HEK293 (cell line): Measurements from ENCODE around the gene LRP1B.

Source experiments
- CTCF ChIA-PET: fragments of 350-600 bp; formaldehyde crosslinking; extraction: SDS; loops from one replicate; lab custom pipeline; 2021; ENCODE audit warnings: antibody characterized with exemption; lab: Yijun Ruan, JAX
- POLR2A ChIA-PET: fragments of 300-600 bp; formaldehyde crosslinking; extraction: SDS; loops from one replicate; lab custom pipeline; 2020; ENCODE audit warnings: antibody characterized with exemption, inconsistent platforms; lab: Yijun Ruan, JAX
- H3K27ac ChIP-seq: fragments of 200-500 bp; sonication (Bioruptor generic); 2 replicates; pipeline ENCODE4 v1.5.1; 2014; ENCODE audit warnings: low read depth, low read length, control low read depth, inconsistent platforms; ENCODE audit errors: extremely low read depth
- H3K36me3 ChIP-seq, 2 experiments: fragments of 200-500 bp in 1 of 2; sonication (Bioruptor generic) in 1 of 2; 1 replicate in 1 of 2; 2 replicates in 1 of 2; pipeline ENCODE4 v1.5.1; 2014 to 2017; ENCODE audit warnings: inconsistent platforms in 2 of 2, low read length in 2 of 2; ENCODE audit not compliant: control insufficient read depth in 2 of 2, insufficient read depth in 1 of 2
- H3K4me1 ChIP-seq: fragments of 200-500 bp; sonication (Bioruptor generic); 2 replicates; pipeline ENCODE4 v1.5.1; 2014; ENCODE audit warnings: mild to moderate bottlenecking, low read length, inconsistent platforms; ENCODE audit not compliant: control insufficient read depth, insufficient read depth
- H3K4me3 ChIP-seq: 2 replicates; pipeline ENCODE4 v1.5.1; 2011; ENCODE audit warnings: low read depth, mild to moderate bottlenecking, control low read depth, low read length, moderate library complexity
- H3K9me3 ChIP-seq: fragments of 200-500 bp; sonication (Bioruptor generic); 2 replicates; pipeline ENCODE4 v1.5.1; 2014; ENCODE audit warnings: low read depth, low read length, inconsistent platforms; ENCODE audit not compliant: control insufficient read depth, insufficient read depth
- BCL11A ChIP-seq: fragments of 450-650 bp; formaldehyde crosslinking; IDR thresholded peaks from 2 replicates; pipeline ENCODE4 v1.5.1; 2016; ENCODE audit warnings: low read depth, missing biosample characterization, missing genetic modification characterization
- EGR2 ChIP-seq: fragments of 450-650 bp; formaldehyde crosslinking; IDR thresholded peaks from 2 replicates; pipeline ENCODE4 v1.5.1; 2016; ENCODE audit warnings: low read depth, missing biosample characterization, missing genetic modification characterization
- KLF1 ChIP-seq: fragments of 450-650 bp; formaldehyde crosslinking; IDR thresholded peaks from 2 replicates; pipeline ENCODE4 v1.5.1; 2016; ENCODE audit warnings: missing biosample characterization, missing genetic modification characterization
- MYNN ChIP-seq: fragments of 450-650 bp; formaldehyde crosslinking; IDR thresholded peaks from 2 replicates; pipeline ENCODE4 v1.5.1; 2016; ENCODE audit warnings: missing biosample characterization, missing genetic modification characterization, borderline replicate concordance
- OSR2 ChIP-seq: fragments of 450-650 bp; formaldehyde crosslinking; IDR thresholded peaks from 2 replicates; pipeline ENCODE4 v1.5.1; 2016; ENCODE audit warnings: missing biosample characterization, missing genetic modification characterization
- PRDM6 ChIP-seq: fragments of 450-650 bp; formaldehyde crosslinking; IDR thresholded peaks from 2 replicates; pipeline ENCODE4 v1.5.1; 2017; ENCODE audit warnings: missing biosample characterization, missing genetic modification characterization
- REST ChIP-seq: fragments of 450-650 bp; formaldehyde crosslinking; IDR thresholded peaks from 2 replicates; pipeline ENCODE4 v1.5.1; 2016; ENCODE audit warnings: missing biosample characterization, missing genetic modification characterization
- SP3 ChIP-seq: fragments of 450-650 bp; formaldehyde crosslinking; IDR thresholded peaks from 2 replicates; pipeline ENCODE4 v1.5.1; 2016; ENCODE audit warnings: missing biosample characterization, missing genetic modification characterization
- TCF7L2 ChIP-seq: IDR thresholded peaks from 2 replicates; pipeline ENCODE4 v1.6.1; 2011; ENCODE audit warnings: low read depth, mild to moderate bottlenecking, inconsistent platforms, low read length, moderate library complexity, borderline replicate concordance
- TRIM28 ChIP-seq: IDR thresholded peaks from 2 replicates; pipeline ENCODE4 v1.6.1; 2011; ENCODE audit warnings: low read length, control low read depth, borderline replicate concordance
- ZFP37 ChIP-seq: fragments of 450-650 bp; formaldehyde crosslinking; IDR thresholded peaks from 2 replicates; pipeline ENCODE4 v1.5.1; 2016; ENCODE audit warnings: missing biosample characterization, missing genetic modification characterization
- ZFP41 ChIP-seq: fragments of 450-650 bp; formaldehyde crosslinking; IDR thresholded peaks from 2 replicates; pipeline ENCODE4 v1.5.1; 2016; ENCODE audit warnings: missing biosample characterization, missing genetic modification characterization, borderline replicate concordance
- ZNF114 ChIP-seq: fragments of 450-650 bp; formaldehyde crosslinking; IDR thresholded peaks from 2 replicates; pipeline ENCODE4 v1.5.0; 2017; ENCODE audit warnings: missing biosample characterization, missing genetic modification characterization
- ZNF133 ChIP-seq: fragments of 450-650 bp; formaldehyde crosslinking; IDR thresholded peaks from 2 replicates; pipeline ENCODE4 v1.5.1; 2016; ENCODE audit warnings: missing biosample characterization, missing genetic modification characterization
- ZNF280C ChIP-seq: fragments of 450-650 bp; formaldehyde crosslinking; IDR thresholded peaks from 2 replicates; pipeline ENCODE4 v1.5.1; 2016; ENCODE audit warnings: missing biosample characterization, missing genetic modification characterization
- ZNF404 ChIP-seq: fragments of 450-650 bp; formaldehyde crosslinking; IDR thresholded peaks from 2 replicates; pipeline ENCODE4 v1.5.1; 2017; ENCODE audit warnings: missing biosample characterization, missing genetic modification characterization
- ZNF560 ChIP-seq: fragments of 450-650 bp; formaldehyde crosslinking; IDR thresholded peaks from 2 replicates; pipeline ENCODE4 v1.5.1; 2017; ENCODE audit warnings: missing biosample characterization, missing genetic modification characterization, borderline replicate concordance
- ZNF600 ChIP-seq: fragments of 450-650 bp; formaldehyde crosslinking; IDR thresholded peaks from 2 replicates; pipeline ENCODE4 v1.5.1; 2016; ENCODE audit warnings: missing biosample characterization, missing genetic modification characterization
- ZNF664 ChIP-seq: fragments of 450-650 bp; formaldehyde crosslinking; IDR thresholded peaks from 2 replicates; pipeline ENCODE4 v1.5.1; 2016; ENCODE audit warnings: missing biosample characterization, missing genetic modification characterization
- ZNF843 ChIP-seq: fragments of 450-650 bp; formaldehyde crosslinking; IDR thresholded peaks from 2 replicates; pipeline ENCODE4 v1.5.1; 2016; ENCODE audit warnings: missing biosample characterization, missing genetic modification characterization
- ZSCAN30 ChIP-seq: fragments of 450-650 bp; IDR thresholded peaks from 2 replicates; pipeline ENCODE4 v1.5.1; 2018; ENCODE audit warnings: missing biosample characterization, mild to moderate bottlenecking, missing genetic modification characterization, moderate library complexity
- ZXDB ChIP-seq: fragments of 450-650 bp; formaldehyde crosslinking; IDR thresholded peaks from 2 replicates; pipeline ENCODE4 v1.5.1; 2016; ENCODE audit warnings: missing biosample characterization, missing genetic modification characterization

LRP1B gene

GRCh38 chr2:140462990-140463389 is 1667.8 kb downstream of the LRP1B start:
- Histone ChIP-seq H3K4me1 (peaks cover under 1% of the 10 kb centered on the region; the same call in 1 of the 2 replicates), H3K4me3 (no peak overlapping the region), H3K9me3 (no peaks in the 10 kb centered on the region), H3K36me3 (no peaks in the 10 kb centered on the region), H3K27ac (no peak overlapping the region)
- TF ChIP-seq EGR2 (tag by site-specific recombination), result peak; percentile 53; the same call in 1 of the 2 replicates
- no peak for TF ChIP-seq ZNF404 (tag by site-specific recombination)
- CTCF ChIA-PET, result no interaction called here
- POLR2A ChIA-PET, result no interaction called here

GRCh38 chr2:140457483-140457882 is 1673.3 kb downstream of the LRP1B start:
- H3K4me3 ChIP-seq, result no peak overlapping the region
- H3K27ac ChIP-seq, result no peak overlapping the region
- ChIA-PET CTCF (interaction anchor here (1.0 kb wide), 1 partner anchor 20 kb away, joined by 5 read pairs; no protein-coding TSS in a partner anchor), POLR2A (no interaction called here)
- TF ChIP-seq ZNF560 (tag by site-specific recombination) (no peak), TCF7L2 (peak; percentile 52; the same call in 1 of the 2 replicates), ZNF114 (tag by site-specific recombination) (no peak), ZSCAN30 (0 out of 2 replicates have a peak, but pooled peaks have one; percentile 45), OSR2 (tag by site-specific recombination) (peak; percentile 29; the same call in 1 of the 2 replicates), PRDM6 (0 out of 2 replicates have a peak, but pooled peaks have one; percentile 19), TRIM28 (peak; percentile 53; the same call in 1 of the 2 replicates), KLF1 (tag by site-specific recombination) (no peak), ZXDB (tag by site-specific recombination) (peak; percentile 46; the same call in 1 of the 2 replicates), ZNF843 (tag by site-specific recombination) (peak; percentile 72), ZNF133 (tag by site-specific recombination) (no peak), MYNN (tag by site-specific recombination) (no peak), ZNF664 (no peak)
- no peaks in the 10 kb centered on the region for H3K9me3 ChIP-seq
- peaks cover 9% of the 10 kb centered on the region for H3K4me1 ChIP-seq
- H3K36me3 ChIP-seq, result no peaks in the 10 kb centered on the region

GRCh38 chr2:140455315-140455714 is 1675.5 kb downstream of the LRP1B start:
- POLR2A ChIA-PET, result no interaction called here
- TF ChIP-seq ZFP41 (tag by site-specific recombination) (no peak), ZFP37 (tag by site-specific recombination) (no peak), SP3 (no peak), ZNF600 (tag by site-specific recombination) (no peak), BCL11A (tag by site-specific recombination) (no peak), ZNF280C (tag by site-specific recombination) (no peak), REST (tag by site-specific recombination) (no peak)
- no peaks in the 10 kb centered on the region for H3K36me3 ChIP-seq
- H3K9me3 ChIP-seq, result no peaks in the 10 kb centered on the region
- no peak overlapping the region for H3K27ac ChIP-seq
- peaks cover 9% of the 10 kb centered on the region for H3K4me1 ChIP-seq
- no peak overlapping the region for H3K4me3 ChIP-seq
- CTCF ChIA-PET, result no interaction called here
